Measurements from ENCODE around the gene NGDN.
A peak's percentile ranks its signal among the peaks of the same experiment; 100 is the strongest.

The NGDN gene

GRCh38 chr14:23457587-23458445, 11.7 kb upstream of the NGDN start:
- POLR2A ChIA-PET: no interaction called here
- no peak for DNase-seq (ENCODE audit: extremely low spot score)
- TF ChIP-seq L3MBTL2 (conservative IDR thresholded peaks at IDR 0.05): no peak
- CTCF ChIA-PET: no interaction called here

- no peak for TF ChIP-seq TARDBP (IDR thresholded peaks at IDR 0.05)
- TF ChIP-seq SUZ12 (IDR thresholded peaks at IDR 0.05): no peak
- TF ChIP-seq FOXM1 (IDR thresholded peaks at IDR 0.05; ENCODE audit: borderline replicate concordance): no peak
- no peak for TF ChIP-seq ZNF384 (IDR thresholded peaks at IDR 0.05)
- no peak for TF ChIP-seq PKNOX1 (IDR thresholded peaks at IDR 0.05)
- no peak for TF ChIP-seq FOXA1 (IDR thresholded peaks at IDR 0.05)
- no peak for TF ChIP-seq LEF1 (IDR thresholded peaks at IDR 0.05; ENCODE audit: borderline replicate concordance)
- TF ChIP-seq CTBP1 (IDR thresholded peaks at IDR 0.05; ENCODE audit: borderline replicate concordance): no peak
- TF ChIP-seq ELF4 (IDR thresholded peaks at IDR 0.05): no peak
- no peak for TF ChIP-seq L3MBTL2 (conservative IDR thresholded peaks at IDR 0.05)
- TF ChIP-seq SP1 (IDR thresholded peaks at IDR 0.05): no peak
- no peak for TF ChIP-seq NFRKB (IDR thresholded peaks at IDR 0.05)
- no peak for TF ChIP-seq FOXK2 (IDR thresholded peaks at IDR 0.05)
- TF ChIP-seq HDGF (IDR thresholded peaks at IDR 0.05; ENCODE audit: borderline replicate concordance): no peak
- no peak for TF ChIP-seq ARNT (IDR thresholded peaks at IDR 0.05)
- no peak for TF ChIP-seq BHLHE40 (IDR thresholded peaks at IDR 0.05; ENCODE audit: borderline replicate concordance)
- POLR2A ChIA-PET: no interaction called here
Measured at GRCh38 chr14:23460960-23461359, 8.5 kb upstream of the NGDN start.

GRCh38 chr14:23464700-23465099, 4.8 kb upstream of the NGDN start:
- TF ChIP-seq ZNF384 (IDR thresholded peaks at IDR 0.05): no peak
- TF ChIP-seq ELF4 (IDR thresholded peaks at IDR 0.05): no peak
- TF ChIP-seq NFRKB (IDR thresholded peaks at IDR 0.05): no peak
- no peak for TF ChIP-seq L3MBTL2 (conservative IDR thresholded peaks at IDR 0.05)
- TF ChIP-seq BHLHE40 (IDR thresholded peaks at IDR 0.05; ENCODE audit: borderline replicate concordance): no peak
- TF ChIP-seq SP1 (IDR thresholded peaks at IDR 0.05): no peak
- TF ChIP-seq HDGF (IDR thresholded peaks at IDR 0.05; ENCODE audit: borderline replicate concordance): no peak
- no peak for TF ChIP-seq PKNOX1 (IDR thresholded peaks at IDR 0.05)
- TF ChIP-seq SUZ12 (IDR thresholded peaks at IDR 0.05): no peak
- TF ChIP-seq LEF1 (IDR thresholded peaks at IDR 0.05; ENCODE audit: borderline replicate concordance): no peak
- TF ChIP-seq CTBP1 (IDR thresholded peaks at IDR 0.05; ENCODE audit: borderline replicate concordance): no peak
- no peak for TF ChIP-seq TARDBP (IDR thresholded peaks at IDR 0.05)
- TF ChIP-seq ARNT (IDR thresholded peaks at IDR 0.05): no peak
- no peak for TF ChIP-seq FOXA1 (IDR thresholded peaks at IDR 0.05)
- TF ChIP-seq FOXK2 (IDR thresholded peaks at IDR 0.05): no peak
- TF ChIP-seq FOXM1 (IDR thresholded peaks at IDR 0.05; ENCODE audit: borderline replicate concordance): no peak
- ChIA-PET CTCF (no interaction called here), POLR2A (interaction anchor here (0.6 kb wide), 1 partner anchor 674 kb away, joined by 4 read pairs; no protein-coding TSS in a partner anchor)
- no peak for DNase-seq (ENCODE audit: extremely low spot score)

More at GRCh38 chr14:23460960-23461359, 8.5 kb upstream of the NGDN start:
- CTCF ChIA-PET: no interaction called here
- DNase-seq (ENCODE audit: extremely low spot score): no peak

GRCh38 chr14:23465261-23465660, 4.2 kb upstream of the NGDN start:
- CTCF ChIA-PET: no interaction called here
- POLR2A ChIA-PET: no interaction called here

GRCh38 chr14:23468704-23469126, 788 bp upstream of the NGDN start:
- TF ChIP-seq FOXA1 (IDR thresholded peaks at IDR 0.05) (no peak), ZNF384 (IDR thresholded peaks at IDR 0.05) (no peak), L3MBTL2 (conservative IDR thresholded peaks at IDR 0.05) (0 out of 2 replicates have a peak, but pooled peaks have one; percentile 61), CTBP1 (IDR thresholded peaks at IDR 0.05; ENCODE audit: borderline replicate concordance) (no peak)
- no peak for DNase-seq (ENCODE audit: extremely low spot score)
- ChIA-PET POLR2A (interaction anchor here (0.6 to 1.2 kb wide), 4 partner anchors 10 to 91 kb away, joined by 3 read pairs; no protein-coding TSS in a partner anchor), CTCF (no interaction called here)

More at GRCh38 chr14:23465261-23465660, 4.2 kb upstream of the NGDN start:
- no peak for DNase-seq (ENCODE audit: extremely low spot score)
- TF ChIP-seq ELF4 (IDR thresholded peaks at IDR 0.05): no peak
- TF ChIP-seq L3MBTL2 (conservative IDR thresholded peaks at IDR 0.05): no peak
- no peak for TF ChIP-seq PKNOX1 (IDR thresholded peaks at IDR 0.05)
- TF ChIP-seq FOXA1 (IDR thresholded peaks at IDR 0.05): no peak
- no peak for TF ChIP-seq SUZ12 (IDR thresholded peaks at IDR 0.05)
- no peak for TF ChIP-seq SP1 (IDR thresholded peaks at IDR 0.05)
- no peak for TF ChIP-seq LEF1 (IDR thresholded peaks at IDR 0.05; ENCODE audit: borderline replicate concordance)
- TF ChIP-seq ARNT (IDR thresholded peaks at IDR 0.05): no peak
- no peak for TF ChIP-seq HDGF (IDR thresholded peaks at IDR 0.05; ENCODE audit: borderline replicate concordance)
- no peak for TF ChIP-seq BHLHE40 (IDR thresholded peaks at IDR 0.05; ENCODE audit: borderline replicate concordance)
- no peak for TF ChIP-seq FOXK2 (IDR thresholded peaks at IDR 0.05)
- no peak for TF ChIP-seq TARDBP (IDR thresholded peaks at IDR 0.05)
- no peak for TF ChIP-seq NFRKB (IDR thresholded peaks at IDR 0.05)
- TF ChIP-seq FOXM1 (IDR thresholded peaks at IDR 0.05; ENCODE audit: borderline replicate concordance): no peak

GRCh38 chr14:23469906-23470403, 452 bp downstream of the NGDN start:
- ChIA-PET POLR2A (interaction anchor here (1.0 to 1.1 kb wide), 2 partner anchors 12 to 82 kb away, joined by 3 to 4 read pairs; partner anchors contain the start of gene ZFHX2), CTCF (no interaction called here)
- no peak for DNase-seq (ENCODE audit: extremely low spot score)
- TF ChIP-seq BHLHE40 (IDR thresholded peaks at IDR 0.05; ENCODE audit: borderline replicate concordance) (no peak), ARNT (IDR thresholded peaks at IDR 0.05) (no peak), FOXK2 (IDR thresholded peaks at IDR 0.05) (no peak), SP1 (IDR thresholded peaks at IDR 0.05) (no peak), TARDBP (IDR thresholded peaks at IDR 0.05) (no peak), SUZ12 (IDR thresholded peaks at IDR 0.05) (no peak), ZNF384 (IDR thresholded peaks at IDR 0.05) (no peak), LEF1 (IDR thresholded peaks at IDR 0.05; ENCODE audit: borderline replicate concordance) (no peak), CTBP1 (IDR thresholded peaks at IDR 0.05; ENCODE audit: borderline replicate concordance) (no peak), L3MBTL2 (conservative IDR thresholded peaks at IDR 0.05) (no peak), HDGF (IDR thresholded peaks at IDR 0.05; ENCODE audit: borderline replicate concordance) (no peak), FOXA1 (IDR thresholded peaks at IDR 0.05) (no peak), ELF4 (IDR thresholded peaks at IDR 0.05) (no peak), PKNOX1 (IDR thresholded peaks at IDR 0.05) (no peak), FOXM1 (IDR thresholded peaks at IDR 0.05; ENCODE audit: borderline replicate concordance) (no peak), NFRKB (IDR thresholded peaks at IDR 0.05) (no peak)

Measured in HEK293T (cell line).